NCI-H1436 treated with DMSO at 0.1 percent for 48 hours (cell line): ENCODE data around the gene GNB1L.

ENCODE experiments used
- DNase-seq: peaks from one replicate; lab custom pipeline; 2025; lab: John Stamatoyannopoulos, UW

GNB1L gene

GRCh38 chr22:19854778-19855503 lies at the start of gene GNB1L, which contains the start of gene RTL10:
GNB1L (minus strand) TSS chr22:19854874; CDS start chr22:19821355, 33,519 bp downstream.
RTL10 (minus strand) TSS chr22:19854874; CDS start chr22:19852261, 2,613 bp downstream.
- peak; percentile 59 for DNase-seq

- no peak for DNase-seq
These were observed 49.6 kb upstream of the GNB1L start for GRCh38 chr22:19904174-19904856.

- DNase-seq: no peak
These were observed 48.8 kb upstream of the GNB1L start for GRCh38 chr22:19903513-19903912.

GRCh38 chr22:19903031-19903430 lies 48.4 kb upstream of the GNB1L start:
- no peak for DNase-seq

- DNase-seq: peak; percentile 79
These were observed 47.6 kb upstream of the GNB1L start for GRCh38 chr22:19902245-19902715.

- DNase-seq: no peak
These were observed 47.0 kb upstream of the GNB1L start for GRCh38 chr22:19901577-19902244.

- no peak for DNase-seq
These were observed 46.2 kb upstream of the GNB1L start for GRCh38 chr22:19900707-19901436.

GRCh38 chr22:19898831-19899567 lies 44.3 kb upstream of the GNB1L start:
- no peak for DNase-seq

- no peak for DNase-seq
These were observed 43.5 kb upstream of the GNB1L start for GRCh38 chr22:19898145-19898544.

GRCh38 chr22:19897726-19898125 lies 43.1 kb upstream of the GNB1L start:
- DNase-seq: no peak

- no peak for DNase-seq
These were observed 42.1 kb upstream of the GNB1L start for GRCh38 chr22:19896665-19897355.

GRCh38 chr22:19895160-19895849 lies 40.6 kb upstream of the GNB1L start:
- DNase-seq: no peak

GRCh38 chr22:19893363-19893762 lies 38.7 kb upstream of the GNB1L start:
- DNase-seq: no peak

- DNase-seq: no peak
These were observed 38.3 kb upstream of the GNB1L start for GRCh38 chr22:19892925-19893324.

GRCh38 chr22:19892257-19892879 lies 37.7 kb upstream of the GNB1L start:
- no peak for DNase-seq

GRCh38 chr22:19891317-19892256 lies 36.9 kb upstream of the GNB1L start:
- no peak for DNase-seq

GRCh38 chr22:19890502-19891316 lies 36.0 kb upstream of the GNB1L start:
- DNase-seq: no peak

- DNase-seq: no peak
These were observed 35.3 kb upstream of the GNB1L start for GRCh38 chr22:19889951-19890350.
